ENCODE measurements around the gene NELL2. TPM values are rescaled to one million over a fixed set of nuclear protein-coding genes. Genes with fewer than 3 reads are reported as not detected.
"Not testable (repeated sequence)": the region's sequence is repeated elsewhere in the genome, so short reads cannot be mapped to it uniquely, and the experiment has no call there.

NELL2 gene
- total RNA-seq, 4 donors from 2014 or later, result 7.5 to 39.2 (median 15.9) TPM

- no peak for DNase-seq
- Histone ChIP-seq H3K9me3 (no peaks in the 10 kb centered on the region), H3K4me3 (no peak overlapping the region), H3K27me3 (no peaks in the 10 kb centered on the region), H3K27ac (no peak overlapping the region), H3K36me3 (no peaks in the 10 kb centered on the region), H3K4me1 (no peaks in the 10 kb centered on the region)
- TF ChIP-seq POLR2A (IDR thresholded peaks at IDR 0.05), result no peak
- TF ChIP-seq CTCF (IDR thresholded peaks at IDR 0.05), result no peak
These were observed 182.1 kb downstream of the NELL2 start for GRCh38 chr12:44694017-44694416.

DNA sequence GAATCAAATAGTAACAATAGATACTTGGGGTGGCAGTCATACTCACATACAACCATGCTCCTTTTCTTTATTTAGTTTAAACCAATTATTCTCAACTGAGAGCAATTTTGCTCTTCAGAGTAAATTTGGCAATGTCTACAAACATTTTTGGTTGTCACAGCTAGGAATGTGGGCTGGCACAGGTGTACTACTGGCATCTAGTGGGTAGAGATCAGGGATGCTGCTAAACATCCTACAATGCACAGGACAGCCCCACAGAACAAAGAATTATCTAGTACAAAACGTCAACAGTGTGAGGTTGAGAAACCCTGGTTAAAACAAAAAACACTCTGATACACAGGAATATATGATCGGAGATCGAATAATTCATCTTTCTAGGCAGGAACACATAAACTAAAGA lies 186.5 kb downstream of the NELL2 start:
- Histone ChIP-seq H3K36me3 (no peaks in the 10 kb centered on the region), H3K4me1 (no peaks in the 10 kb centered on the region), H3K4me3 (no peak overlapping the region), H3K27ac (no peak overlapping the region), H3K9me3 (no peaks in the 10 kb centered on the region), H3K27me3 (no peaks in the 10 kb centered on the region)
- no peak for DNase-seq
- TF ChIP-seq CTCF (IDR thresholded peaks at IDR 0.05), result no peak
- no peak for TF ChIP-seq POLR2A (IDR thresholded peaks at IDR 0.05)

- not testable (repeated sequence) for H3K36me3 ChIP-seq, H3K4me3 ChIP-seq, H3K4me1 ChIP-seq, H3K27me3 ChIP-seq, H3K27ac ChIP-seq, DNase-seq, H3K9me3 ChIP-seq
These were observed 189.2 kb downstream of the NELL2 start for GRCh38 chr12:44686821-44687432.

DNA sequence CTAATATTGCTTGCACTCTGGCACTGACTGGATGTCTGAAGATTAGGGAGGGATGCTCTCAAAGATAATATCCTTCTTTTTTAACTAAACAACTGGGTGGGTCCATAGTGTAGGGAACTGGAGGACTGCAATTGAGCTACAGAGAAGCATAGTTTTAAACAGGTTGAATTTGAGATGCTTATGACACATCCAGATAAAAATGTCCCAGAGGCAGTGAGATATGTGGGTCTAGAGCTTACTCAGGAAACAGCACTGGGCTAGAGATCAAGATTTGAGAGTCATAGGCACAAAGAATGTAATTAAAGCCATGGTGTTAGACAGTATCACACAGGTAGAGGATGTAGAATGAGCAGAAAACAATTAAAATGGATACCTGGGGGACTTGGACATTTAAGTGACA lies 198.4 kb downstream of the NELL2 start:
- no peak for DNase-seq
- no peak for TF ChIP-seq POLR2A (IDR thresholded peaks at IDR 0.05)
- no peak for TF ChIP-seq CTCF (IDR thresholded peaks at IDR 0.05)
- no peaks in the 10 kb centered on the region for H3K36me3 ChIP-seq
- H3K4me1 ChIP-seq, result no peaks in the 10 kb centered on the region
- no peak overlapping the region for H3K27ac ChIP-seq
- no peaks in the 10 kb centered on the region for H3K9me3 ChIP-seq
- H3K4me3 ChIP-seq, result no peak overlapping the region
- H3K27me3 ChIP-seq, result no peaks in the 10 kb centered on the region

GRCh38 chr12:44674875-44675274 lies 201.2 kb downstream of the NELL2 start:
- no peaks in the 10 kb centered on the region for H3K9me3 ChIP-seq
- H3K27me3 ChIP-seq, result no peaks in the 10 kb centered on the region

GRCh38 chr12:44673811-44674210 lies 202.3 kb downstream of the NELL2 start:
- no peak overlapping the region for H3K4me3 ChIP-seq
- no peaks in the 10 kb centered on the region for H3K36me3 ChIP-seq
- no peaks in the 10 kb centered on the region for H3K9me3 ChIP-seq
- H3K4me1 ChIP-seq, result no peaks in the 10 kb centered on the region
- DNase-seq, result no peak
- H3K27me3 ChIP-seq, result no peaks in the 10 kb centered on the region
- TF ChIP-seq CTCF (IDR thresholded peaks at IDR 0.05), result no peak
- TF ChIP-seq POLR2A (IDR thresholded peaks at IDR 0.05), result no peak
- no peak overlapping the region for H3K27ac ChIP-seq

More at GRCh38 chr12:44674875-44675274, 201.2 kb downstream of the NELL2 start:
- H3K4me1 ChIP-seq, result no peaks in the 10 kb centered on the region
- no peaks in the 10 kb centered on the region for H3K36me3 ChIP-seq
- TF ChIP-seq POLR2A (IDR thresholded peaks at IDR 0.05) (no peak), CTCF (IDR thresholded peaks at IDR 0.05) (no peak)
- no peak overlapping the region for H3K27ac ChIP-seq
- DNase-seq, result no peak
- H3K4me3 ChIP-seq, result no peak overlapping the region
